Stimulated activated CD8-positive, alpha-beta memory T cell treated with anti-CD3 and anti-CD28 coated beads, Interleukin-7, amount 100 ng/mL, for 1 hour (primary cell): ENCODE data around the gene PATE3.

ENCODE experiments used
- DNase-seq, 2 donors: peaks; one replicate each; pipeline ENCODE4 v3.0.0-alpha.2; 2020; ENCODE audit warnings: low read depth in 2 of 2

Gene PATE3, protein sequence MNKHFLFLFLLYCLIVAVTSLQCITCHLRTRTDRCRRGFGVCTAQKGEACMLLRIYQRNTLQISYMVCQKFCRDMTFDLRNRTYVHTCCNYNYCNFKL

DNA sequence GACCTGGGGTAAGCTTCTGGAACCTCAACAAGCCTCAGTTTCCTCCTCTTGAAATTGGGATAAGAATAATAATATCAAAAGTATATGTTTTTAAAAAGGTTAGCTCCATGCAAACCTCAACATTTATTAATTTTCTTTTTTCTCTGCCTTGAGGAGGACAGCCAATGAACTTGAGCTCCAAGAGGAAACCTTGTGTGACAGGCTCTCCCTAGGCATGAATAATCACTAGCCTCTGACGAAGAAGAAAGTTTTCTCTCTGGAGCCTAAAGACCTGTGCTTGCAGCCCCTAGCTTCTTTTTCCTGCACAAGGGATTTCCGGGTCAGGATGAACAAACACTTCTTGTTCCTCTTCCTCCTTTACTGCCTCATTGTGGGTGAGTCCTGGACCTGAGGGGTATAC is at the start of gene PATE3:
PATE3 (plus strand) TSS at position 301 of the 400 bp plus-strand sequence; CDS start at position 326, 25 bp downstream.
- no peak for DNase-seq

DNA sequence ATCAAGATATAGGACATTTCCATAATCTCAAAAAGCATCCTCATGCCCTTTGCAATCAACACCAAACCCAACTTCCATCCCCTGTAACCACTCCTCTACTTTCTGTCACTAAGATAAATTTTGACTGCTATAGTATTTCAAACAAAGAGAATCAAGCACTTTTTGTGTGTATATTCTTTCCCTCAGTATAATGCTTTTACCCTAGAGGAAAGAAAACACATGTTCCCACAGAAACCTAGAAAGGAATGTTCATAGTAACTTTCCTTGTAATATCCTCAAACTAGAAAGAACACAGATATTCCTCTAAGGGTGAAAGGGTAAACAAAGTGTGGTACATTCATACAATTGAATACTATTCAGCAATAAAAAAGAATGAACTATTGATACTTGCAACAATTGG is 47.3 kb upstream of the PATE3 start:
- no peak for DNase-seq

DNA sequence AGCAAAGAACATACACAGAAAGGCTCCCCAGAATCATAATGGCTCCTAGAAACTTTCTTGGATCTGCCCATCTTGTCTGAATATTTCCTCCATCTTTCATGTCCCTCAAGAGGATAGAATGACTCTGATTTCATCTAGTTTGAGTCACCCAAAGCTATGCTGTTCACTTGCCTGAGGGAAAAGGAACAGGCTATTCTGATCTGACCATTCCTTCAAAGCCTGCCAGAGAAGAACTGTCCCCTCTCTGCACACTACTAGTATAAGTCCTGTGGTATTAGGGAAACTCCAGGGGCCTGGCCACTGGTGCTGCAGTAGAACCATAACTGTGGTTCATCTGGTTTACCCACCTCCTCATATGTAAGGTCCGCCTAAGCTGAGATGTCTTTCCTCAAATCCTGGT is 44.2 kb upstream of the PATE3 start:
- DNase-seq, result no peak

DNA sequence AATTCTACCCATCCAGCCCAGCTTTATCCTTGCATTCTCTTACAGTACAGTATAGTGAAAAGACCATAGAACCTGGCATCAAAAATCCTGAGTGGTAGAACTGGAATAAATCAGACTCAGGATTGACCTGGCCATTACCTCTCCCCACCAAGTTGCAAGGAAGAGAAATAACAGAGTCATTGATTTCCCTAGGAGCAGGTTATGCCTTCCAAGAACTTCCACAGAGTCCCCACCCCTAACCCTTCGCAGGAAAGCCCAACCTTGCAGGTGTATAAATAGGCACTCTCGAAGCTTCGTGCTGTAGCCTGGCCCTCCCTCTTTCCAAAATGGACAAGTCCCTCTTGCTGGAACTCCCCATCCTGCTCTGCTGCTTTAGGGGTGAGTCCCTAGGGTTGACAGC is 41.9 kb upstream of the PATE3 start, which contains the start of gene PATE1:
PATE1 (plus strand) TSS at position 301 of the 400 bp plus-strand sequence; CDS start at position 327, 26 bp downstream.
- no peak for DNase-seq

DNA sequence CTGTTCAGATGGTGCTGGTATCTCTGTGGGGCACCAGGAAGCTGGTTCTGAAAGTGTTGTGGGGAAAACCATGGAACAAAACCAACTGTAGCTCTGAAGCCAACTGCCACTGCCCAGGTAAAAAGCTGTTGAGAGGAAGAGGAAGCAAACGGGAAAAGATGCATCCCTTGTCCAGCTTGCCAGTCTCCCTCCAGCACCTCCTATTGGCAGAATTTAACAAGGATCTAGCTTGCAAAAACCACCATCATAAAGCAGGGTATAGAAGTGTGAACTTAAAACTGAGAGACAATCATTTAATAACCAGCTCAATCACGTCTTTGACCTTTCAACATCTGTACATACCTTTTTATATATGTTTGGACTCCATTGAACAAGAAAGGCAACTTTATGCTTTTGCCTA is 37.3 kb upstream of the PATE3 start:
- no peak for DNase-seq

DNA sequence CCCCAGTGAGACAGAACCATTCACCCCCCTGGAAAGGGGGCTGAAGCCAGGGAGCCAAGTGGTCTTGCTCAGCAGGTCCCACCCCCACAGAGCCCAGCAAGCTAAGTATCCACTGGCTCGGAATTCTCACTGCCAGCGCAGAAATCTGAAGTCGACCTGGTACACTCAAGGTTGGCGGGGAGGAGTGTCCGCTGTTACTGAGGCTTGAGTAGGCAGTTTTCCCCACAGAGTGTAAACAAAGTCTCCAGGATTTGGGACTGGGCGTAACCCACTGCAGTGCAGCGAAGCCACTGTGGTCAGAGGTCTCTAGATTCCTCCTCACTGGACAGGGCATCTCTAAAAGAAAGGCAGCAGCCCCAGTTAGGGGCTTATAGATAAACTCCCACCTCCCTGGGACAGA is 31.9 kb upstream of the PATE3 start:
- DNase-seq, result no peak

DNA sequence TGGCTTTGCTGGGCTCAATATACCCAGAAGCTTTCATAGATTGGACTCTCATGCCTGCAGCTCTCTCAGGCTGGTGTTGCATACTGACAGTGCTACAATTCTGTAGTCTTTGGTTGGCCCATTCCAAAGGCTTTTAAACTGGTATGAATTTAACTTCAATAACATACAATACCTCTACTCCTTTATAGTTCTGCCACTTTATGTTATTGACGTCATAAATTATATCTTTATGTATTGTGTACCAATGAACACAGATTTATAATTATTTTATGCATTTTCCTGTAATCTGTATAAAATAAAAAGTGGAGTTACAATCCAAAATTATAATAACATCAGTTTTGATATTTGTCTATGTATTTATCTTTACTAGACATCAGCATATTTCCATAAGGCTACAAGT is 25.5 kb upstream of the PATE3 start:
- no peak for DNase-seq

DNA sequence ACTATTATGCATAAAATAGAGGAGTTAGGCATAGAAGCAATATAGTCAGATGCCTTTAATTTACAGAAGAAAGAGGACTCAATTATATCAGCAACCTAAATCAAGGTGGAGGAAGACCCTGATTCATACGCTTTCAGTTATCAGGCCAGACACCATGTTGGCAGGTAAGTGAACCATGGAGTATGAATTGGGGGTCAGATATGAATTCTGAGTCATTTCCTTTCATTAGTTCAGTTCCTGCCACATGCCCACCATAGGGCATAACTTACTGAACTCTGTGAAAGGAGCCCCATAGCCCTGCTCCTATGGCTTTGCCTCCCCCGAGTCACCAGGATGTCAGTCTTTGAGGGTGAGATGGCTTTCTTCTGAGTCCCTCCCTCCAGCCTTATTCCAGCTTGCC is 24.4 kb upstream of the PATE3 start:
- DNase-seq, result no peak

DNA sequence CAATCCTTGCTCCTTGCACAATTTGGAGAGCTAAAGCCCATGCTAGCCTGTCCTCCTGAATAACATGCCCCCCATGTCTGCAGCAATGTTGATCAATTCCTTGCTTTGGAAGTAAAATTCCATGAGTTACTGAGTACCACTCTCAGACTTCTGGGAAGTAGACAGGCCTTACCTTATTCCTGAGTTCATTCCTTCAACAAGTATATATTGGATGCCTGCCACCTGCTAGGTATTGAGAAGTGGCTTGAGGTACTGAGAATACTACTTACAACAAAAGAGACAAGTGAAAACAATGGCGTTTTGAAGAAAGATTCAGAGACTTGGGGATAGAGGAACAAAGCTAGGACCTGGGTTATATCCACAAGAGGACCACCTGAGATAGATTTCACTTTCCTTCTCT is 21.7 kb upstream of the PATE3 start:
- DNase-seq, result no peak

DNA sequence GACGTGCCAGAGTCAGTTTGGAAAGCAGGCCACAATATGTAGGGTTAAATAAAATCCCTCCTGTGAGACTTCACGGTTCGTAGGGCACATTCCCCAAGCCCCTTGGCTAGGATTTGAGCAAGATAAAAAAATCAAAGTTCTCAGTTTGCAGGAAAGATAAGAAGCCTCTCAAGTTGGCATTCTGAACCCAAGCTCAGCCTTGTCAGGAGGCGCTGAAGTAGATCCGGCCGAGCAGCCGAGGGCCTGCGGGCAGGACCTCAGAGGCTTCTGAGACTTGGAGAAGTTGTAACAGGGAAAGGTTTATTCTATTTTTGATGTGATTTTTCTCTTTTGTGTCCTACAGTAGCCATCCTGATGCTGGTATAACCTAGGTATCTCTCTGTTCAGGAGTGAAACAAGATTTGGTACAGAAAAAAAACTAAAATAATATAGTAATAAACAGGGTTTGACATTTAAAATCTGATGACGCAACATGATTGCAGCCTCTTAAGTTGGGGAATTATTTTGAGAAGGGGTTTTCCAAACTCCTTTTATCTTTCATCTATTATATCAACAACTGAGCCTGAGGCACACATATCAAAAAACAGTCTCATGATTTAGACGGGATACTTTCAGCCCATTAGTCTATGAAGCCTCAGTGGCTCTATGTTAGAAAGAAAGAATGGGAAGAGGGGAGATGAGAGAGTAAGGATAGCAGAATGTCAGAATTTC is 19.4 kb upstream of the PATE3 start:
- no peak for DNase-seq

DNA sequence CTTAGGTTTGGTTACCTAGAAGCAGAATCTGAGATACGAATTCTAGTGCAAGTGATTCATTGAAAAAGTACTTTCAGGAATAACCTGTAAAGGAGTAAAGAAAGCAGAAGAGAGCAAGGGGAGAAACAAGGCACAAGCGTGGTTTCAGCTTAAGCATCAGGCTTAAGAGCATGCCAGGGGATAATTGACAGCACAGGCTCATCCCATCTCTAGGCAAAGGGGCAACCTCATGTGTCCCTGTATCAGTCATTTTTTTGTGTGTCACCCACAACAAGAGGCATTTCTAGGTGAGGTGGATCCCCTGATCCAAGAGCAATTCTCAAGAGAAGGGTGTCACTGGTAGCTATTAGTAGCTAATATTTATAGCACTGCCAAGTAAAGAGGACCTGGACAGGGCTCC is 17.3 kb upstream of the PATE3 start:
- DNase-seq, result no peak

DNA sequence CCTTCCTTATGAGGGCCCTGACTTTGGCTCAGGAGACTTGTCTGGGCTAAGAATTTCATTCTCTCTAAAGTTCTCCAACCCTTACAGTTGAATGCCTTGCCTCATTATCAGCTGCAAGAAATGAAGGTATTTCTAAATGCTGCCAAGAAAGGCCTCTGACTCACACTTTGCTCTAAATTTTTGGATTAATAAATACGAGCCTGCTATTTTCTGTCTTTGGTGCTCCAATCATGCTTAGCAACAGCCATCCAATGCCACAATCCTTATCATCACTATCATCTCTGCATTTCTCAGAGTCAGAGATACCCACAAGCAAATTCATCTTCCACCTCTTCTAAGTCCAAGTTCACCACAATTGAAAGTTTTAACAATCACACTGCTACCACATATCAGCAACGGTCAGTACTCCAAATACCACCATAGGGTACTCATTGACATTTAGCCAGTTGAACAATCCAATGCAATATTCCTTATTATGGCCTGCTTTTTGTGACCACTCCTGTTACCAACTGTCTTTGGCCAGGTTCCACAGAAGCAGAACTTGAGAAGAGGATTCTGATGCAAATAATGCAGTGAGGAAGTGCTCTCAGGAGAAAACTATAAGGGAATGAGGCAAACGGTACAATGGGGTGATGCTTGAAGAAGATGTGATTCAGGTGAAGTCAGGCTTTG is 15.0 kb upstream of the PATE3 start:
- DNase-seq, result no peak

DNA sequence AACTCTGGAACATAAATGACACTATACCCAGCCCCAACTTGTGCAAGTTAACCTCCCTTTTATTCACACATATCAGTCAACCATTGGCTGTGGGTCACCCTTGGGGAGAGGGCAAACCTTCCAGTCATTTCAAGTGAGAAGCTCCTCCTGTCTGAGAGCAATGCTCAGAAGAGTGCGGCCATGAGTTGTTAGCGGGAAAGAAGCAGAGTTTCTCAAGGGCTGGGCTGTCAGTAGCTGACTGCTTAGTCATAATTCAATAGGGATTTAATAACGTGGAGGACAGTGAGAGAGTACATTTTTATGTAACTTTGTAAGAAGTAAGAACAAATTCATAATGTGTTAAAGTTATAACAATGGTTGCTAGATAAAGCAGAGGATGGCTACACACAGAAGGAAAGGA is 14.4 kb upstream of the PATE3 start:
- DNase-seq, result no peak

DNA sequence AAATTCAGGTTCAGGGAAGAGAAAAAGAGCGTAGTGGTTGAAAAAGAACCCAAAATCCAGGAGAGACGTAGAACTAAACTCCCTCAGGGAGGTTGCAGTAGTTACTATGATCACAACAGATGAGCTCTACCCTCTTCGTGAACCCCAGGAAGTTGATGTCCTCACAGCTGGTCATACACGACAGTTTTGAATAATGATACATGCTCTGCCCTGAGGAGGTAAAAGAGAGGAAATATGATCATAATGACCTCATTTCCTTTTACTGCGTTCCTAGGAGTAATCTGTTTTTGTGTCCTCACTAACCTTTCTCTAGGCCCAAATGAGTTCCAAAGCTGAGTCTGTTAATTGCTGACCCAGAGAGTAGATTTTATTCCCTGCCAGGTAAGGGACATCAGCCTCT is 10.6 kb upstream of the PATE3 start:
- no peak for DNase-seq

DNA sequence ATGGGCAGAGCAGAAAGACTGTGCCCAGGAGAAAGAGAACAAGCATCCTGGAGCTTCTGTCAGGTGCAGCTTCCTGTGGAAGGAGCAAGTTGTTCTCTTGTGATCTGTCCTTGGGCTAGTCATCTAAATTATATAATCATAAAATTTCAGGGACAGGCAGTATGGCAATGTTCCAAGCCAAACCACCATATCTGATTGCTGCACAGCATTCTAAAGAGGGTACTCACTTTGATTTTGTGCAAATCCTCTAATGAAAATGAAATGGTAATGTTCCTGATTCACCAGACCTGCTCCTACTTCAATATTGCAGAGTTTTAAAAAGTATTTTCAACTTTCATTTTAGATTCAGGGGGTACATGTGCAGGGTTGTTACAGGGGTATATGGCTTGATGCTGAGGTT is 9.2 kb upstream of the PATE3 start, which contains the start of gene PATE2:
PATE2 (minus strand) TSS at position 101 of the 400 bp plus-strand sequence; CDS start at position 46, 55 bp downstream.
- no peak for DNase-seq

DNA sequence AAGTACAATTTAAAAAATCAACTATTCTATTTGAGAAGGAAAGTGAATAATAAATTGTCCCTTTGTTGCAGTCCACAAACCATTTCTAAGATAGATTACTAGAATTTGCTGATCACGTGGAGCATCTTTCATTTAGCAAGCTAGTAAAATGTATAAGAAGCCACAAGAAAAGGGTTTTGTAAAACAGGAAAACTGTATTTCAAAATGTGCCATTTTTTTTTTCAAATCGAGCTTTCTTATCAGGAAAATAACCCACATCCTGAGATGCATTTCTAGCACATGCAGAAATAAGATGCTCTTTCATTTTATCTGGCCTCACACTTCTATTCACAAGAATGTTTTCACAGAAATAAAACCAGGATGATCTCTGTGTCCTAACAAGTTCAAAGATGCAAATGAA is 3.2 kb upstream of the PATE3 start:
- DNase-seq, result no peak

DNA sequence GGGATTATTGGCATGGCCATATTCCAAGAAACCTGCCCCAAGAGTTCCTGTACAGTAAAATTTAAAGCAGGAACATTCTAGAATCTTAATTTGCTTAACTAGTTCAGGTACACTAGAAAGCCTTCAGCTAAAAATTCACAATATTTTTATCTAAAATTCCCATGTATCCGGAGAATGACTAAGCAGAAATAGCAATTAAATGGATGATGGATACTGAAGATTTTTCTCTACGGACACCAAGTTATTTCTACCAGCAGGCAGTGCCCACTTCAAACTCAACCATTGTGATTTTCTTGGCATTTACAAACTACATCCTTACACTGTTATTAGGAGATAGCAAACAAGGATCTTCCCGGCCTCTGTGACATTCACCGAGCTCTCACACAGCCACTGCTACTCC is 2.9 kb downstream of the PATE3 start:
- no peak for DNase-seq

DNA sequence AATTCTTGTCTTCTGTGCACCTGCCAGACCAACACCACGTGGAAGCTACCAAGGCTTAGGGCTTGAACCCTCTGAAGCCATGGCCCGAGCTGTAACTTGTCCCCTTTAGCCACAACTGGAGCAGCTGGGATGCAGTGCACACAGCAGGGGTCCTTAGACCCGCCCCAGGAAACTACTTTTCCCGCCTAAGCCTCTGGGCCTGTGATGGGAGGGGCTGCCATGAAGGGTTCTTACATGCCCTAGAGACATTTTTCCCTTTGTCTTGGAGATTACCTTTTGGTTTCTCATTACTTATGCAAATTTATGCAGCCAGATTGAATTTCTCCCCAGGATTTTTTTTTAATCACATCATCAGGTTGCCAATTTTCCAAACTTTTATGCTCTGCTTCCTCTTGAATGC is 9.7 kb downstream of the PATE3 start:
- DNase-seq, result no peak

DNA sequence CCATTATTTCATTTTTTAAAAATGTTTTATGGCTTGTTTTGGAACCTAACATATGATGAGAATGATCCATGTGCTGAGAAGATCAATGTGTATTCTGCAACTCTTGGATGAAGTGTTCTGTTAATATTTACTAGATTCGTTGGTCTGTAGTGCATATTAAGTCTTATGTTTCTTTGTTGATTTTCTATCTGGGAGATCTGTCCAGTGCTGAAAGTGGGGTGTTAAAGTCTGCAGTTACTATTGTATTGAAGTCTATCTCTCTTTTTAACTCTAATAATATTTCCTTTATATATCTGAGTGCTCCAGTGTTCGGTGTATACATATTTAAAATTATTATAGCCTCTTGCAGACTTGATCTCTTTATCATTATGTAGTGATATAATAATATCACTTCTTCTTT is 11.9 kb downstream of the PATE3 start:
- DNase-seq, result no peak

DNA sequence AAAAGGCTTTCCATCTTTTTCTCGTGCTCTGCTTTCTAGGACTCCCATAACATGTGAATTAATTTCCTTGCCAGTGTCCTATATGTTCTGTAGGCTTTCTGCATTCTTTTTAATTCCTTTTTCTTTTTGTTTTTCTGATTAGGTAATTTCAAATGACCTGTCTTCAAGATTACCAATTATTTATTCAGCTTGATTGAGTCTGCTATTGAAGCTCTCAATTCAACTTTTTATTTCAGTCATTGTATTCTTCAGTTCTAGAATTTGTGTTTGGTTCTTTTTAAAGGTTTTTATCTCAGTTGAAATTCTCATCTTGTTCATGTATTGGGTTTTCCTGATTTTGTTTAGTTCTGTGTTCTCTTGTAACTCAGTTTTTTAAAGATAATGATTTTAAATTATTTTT is 14.5 kb downstream of the PATE3 start:
- DNase-seq, result no peak

DNA sequence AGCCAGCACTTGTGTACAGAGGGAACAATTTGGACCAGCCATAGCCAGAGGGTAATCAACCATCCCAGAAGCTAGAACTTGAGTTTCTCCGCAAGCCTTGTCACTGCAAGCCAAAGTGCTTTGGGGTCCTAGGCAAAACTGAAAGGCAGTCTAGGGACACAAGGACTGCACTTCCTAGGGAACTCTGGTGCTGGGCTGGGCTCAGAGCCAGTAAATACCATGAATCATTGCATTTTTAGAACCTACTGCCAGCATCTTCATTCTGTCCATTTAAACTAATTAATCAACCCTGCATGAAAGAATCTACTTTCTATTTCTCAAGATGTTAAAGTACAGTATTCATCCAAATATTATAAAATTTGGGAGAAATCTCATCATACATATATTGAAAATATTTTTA is 20.0 kb downstream of the PATE3 start:
- no peak for DNase-seq

DNA sequence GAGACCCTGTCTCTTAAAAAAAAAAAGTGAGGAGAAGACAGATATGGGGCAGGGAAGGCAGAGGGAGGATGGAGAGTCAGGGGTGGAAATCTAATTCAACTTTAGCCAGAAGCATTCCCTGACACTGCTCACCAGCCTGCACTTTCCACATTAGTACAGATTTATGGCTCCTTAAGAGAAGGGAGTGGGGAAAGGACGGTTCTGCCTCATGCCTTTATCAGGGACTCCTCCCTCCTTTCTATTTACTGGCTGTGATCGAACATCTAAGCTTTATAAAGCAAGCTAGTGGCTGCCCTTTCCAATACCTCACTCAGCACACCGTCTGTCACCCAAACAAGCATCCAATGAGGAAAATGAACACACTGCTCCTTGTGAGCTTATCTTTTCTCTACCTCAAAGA is 45.1 kb downstream of the PATE3 start, which contains the start of gene PATE4:
PATE4 (plus strand) TSS at position 301 of the 400 bp plus-strand sequence; CDS start at position 345, 44 bp downstream.
- DNase-seq, result no peak

DNA sequence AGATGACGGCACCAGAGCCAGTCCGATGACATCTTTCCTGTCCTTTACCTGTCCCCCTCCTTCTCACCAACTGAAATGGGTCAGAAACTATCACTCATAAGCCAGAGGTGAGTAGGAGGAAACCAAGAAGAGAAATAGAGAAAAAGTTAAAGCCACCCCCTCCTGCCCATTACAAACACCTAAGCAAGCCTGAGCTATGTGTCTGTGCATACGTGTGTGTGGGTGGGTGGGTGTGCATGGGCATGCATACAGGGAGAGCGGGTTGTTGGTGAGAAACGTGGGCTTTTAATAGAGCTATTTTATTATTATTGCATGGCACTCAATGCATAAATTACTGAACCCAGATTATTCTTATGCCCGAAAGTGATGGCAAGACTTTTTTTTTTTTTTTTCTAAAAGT is 47.8 kb downstream of the PATE3 start:
- no peak for DNase-seq
